GM19238 (cell line): ENCODE data around the gene KREMEN1.

Source experiments
- DNase-seq: peaks from one replicate; pipeline ENCODE4 v3.0.0; 2011; ENCODE audit warnings: low spot score; ENCODE audit not compliant: insufficient read length

Gene KREMEN1

GRCh38 chr22:29184849-29185490 lies 112.1 kb downstream of the KREMEN1 start:
- no peak for DNase-seq

GRCh38 chr22:29186302-29186701 lies 113.5 kb downstream of the KREMEN1 start:
- no peak for DNase-seq

DNA sequence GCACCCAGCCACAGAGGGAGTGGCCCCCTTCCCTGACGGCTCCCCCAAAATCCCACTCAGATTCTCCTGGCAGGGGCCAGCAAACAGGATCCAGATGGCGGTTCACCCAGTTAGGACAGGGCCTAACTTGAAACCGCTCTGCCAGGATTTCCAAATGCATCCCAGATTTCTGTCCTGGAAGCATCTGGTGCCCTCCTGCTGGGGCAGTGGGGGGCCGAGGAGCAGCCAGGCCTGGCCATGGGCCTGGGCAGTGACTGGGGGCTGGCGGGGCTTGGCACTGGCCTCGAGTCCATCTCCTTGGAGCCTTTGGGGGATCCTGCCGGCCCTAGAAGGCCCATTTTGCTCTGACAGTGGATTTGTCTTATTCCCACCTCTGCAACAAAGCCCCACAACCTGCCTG lies 115.0 kb downstream of the KREMEN1 start:
- no peak for DNase-seq

GRCh38 chr22:29190051-29190450 lies 117.2 kb downstream of the KREMEN1 start:
- DNase-seq, result no peak

- no peak for DNase-seq
Measured at GRCh38 chr22:29190918-29191317, 118.1 kb downstream of the KREMEN1 start.

DNA sequence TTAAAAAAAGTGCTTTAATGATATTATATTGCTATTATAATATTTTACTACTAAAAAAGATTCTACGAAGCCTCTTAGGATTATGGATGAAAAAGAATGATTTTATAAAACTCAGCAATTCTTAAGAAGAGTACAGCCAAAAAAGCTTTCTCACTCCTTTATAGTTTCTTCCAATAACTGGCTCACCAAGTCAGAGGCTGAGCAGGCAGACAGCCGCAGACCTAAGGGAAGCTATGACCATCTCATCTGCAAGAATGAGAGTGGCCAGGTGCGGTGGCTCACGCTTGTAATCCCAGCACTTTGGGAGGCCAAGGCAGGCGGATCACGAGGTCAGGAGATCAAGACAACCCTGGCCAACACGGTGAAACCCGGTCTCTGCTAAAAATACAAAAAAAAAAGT lies 120.2 kb downstream of the KREMEN1 start:
- no peak for DNase-seq

GRCh38 chr22:29194184-29194583 lies 121.3 kb downstream of the KREMEN1 start:
- DNase-seq, result no peak

DNA sequence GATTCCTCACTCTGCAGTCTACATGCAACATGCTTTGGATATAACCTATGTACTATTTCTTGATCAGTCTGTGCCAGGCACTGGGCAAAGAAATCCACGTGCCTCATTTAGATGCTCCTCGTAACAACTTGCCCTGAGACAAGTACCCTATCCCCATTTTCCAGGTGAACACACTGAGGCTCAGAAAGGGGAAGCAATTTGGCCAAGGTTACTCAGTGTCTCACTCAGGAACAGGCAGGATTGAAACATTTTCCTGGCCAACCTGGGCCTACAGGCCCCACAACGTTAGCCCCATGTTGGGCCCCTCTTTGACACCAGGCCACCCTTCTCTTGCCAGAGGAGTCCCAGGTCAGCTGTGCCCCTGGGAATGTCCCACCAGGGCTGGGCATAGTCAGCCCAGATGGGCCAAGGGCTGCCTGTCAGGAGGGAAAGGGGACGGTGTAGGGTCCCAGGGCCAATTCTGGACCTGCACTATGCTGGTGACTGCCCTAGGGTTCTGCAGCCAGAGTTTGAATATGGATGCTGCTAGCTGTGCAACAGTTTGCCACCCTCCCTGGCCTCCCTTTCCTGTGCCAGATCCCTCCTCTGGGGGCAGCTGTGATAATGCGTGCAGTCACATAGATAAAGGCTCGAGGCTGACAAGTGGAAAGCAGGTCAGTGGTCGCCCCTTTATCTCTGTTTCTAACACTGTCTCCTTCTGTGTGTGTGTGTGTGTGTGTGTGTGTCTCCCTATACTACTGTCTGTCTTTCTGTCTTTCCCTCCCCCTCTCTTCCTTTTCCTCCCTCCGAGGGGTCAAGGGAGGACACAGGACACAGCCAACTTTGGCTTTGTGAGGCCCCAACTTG lies 122.5 kb downstream of the KREMEN1 start:
- DNase-seq, result no peak

DNA sequence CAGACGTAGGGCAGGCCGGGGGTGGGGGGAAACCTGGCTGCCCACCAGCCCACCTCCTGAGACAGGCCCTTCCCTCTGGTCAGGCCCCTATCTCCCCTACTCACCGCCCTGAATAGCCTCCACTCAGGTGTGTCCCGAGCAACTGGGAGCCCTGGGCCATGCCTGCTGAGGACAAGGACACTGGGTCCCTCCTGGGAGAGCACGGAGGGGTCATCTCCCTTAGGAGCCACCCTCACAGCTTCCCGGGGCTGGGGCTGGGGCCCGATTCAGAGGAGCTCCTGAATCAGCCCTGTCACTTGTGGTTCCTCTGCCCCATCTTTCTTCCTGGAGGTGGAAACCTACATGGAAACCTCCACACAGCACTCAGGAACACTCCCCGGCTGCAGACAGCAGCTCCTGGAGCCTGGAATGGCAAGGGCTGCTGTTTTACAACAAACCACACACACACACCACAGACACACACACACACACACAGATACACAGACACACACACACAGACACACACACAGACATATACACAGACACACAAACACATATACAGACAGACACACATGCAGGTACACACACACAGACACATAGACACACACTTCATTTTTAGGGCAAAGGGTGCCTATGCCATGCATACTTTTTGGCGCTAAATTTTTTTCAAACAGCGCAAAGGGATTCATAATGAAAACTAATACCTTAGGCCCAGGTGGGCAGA lies 123.3 kb downstream of the KREMEN1 start:
- no peak for DNase-seq

GRCh38 chr22:29197096-29197495 lies 124.3 kb downstream of the KREMEN1 start:
- DNase-seq, result no peak

GRCh38 chr22:29198240-29198639 lies 125.4 kb downstream of the KREMEN1 start:
- no peak for DNase-seq

DNA sequence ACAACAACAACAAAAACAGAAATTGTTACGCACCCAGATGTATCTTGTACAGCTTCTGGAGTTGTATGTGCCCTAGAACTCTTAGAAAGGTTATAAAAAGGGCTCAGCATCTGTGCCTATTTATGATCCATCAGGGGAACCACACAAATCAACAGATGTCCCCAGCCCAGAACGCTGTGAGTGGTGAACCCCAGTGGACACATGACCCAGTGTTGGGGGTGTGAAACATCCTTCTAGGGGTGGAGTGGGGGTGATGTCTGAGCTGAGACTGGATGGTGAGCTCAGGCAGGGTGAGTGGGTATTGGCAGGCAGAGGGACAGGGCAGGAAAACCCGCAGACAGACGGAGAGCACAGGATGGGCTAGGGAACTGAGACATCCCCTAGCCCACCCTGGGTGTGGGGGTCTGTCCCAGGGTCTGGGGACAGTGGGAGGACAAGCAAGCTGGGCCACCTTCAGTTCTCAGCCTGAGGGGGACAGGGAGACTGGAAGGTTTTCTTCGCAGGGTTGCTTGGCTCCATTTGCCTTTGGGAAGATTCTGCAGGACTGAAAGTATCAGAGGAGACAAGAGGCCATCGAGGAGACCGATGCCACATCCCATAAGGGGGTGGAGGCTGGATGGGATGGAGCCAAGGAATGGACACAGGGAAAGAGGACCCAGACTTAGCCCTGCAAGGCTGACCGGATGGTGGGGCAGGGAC lies 127.0 kb downstream of the KREMEN1 start:
- no peak for DNase-seq

GRCh38 chr22:29200901-29201300 lies 128.1 kb downstream of the KREMEN1 start:
- DNase-seq, result no peak

GRCh38 chr22:29201782-29202181 lies 128.9 kb downstream of the KREMEN1 start:
- DNase-seq, result no peak

DNA sequence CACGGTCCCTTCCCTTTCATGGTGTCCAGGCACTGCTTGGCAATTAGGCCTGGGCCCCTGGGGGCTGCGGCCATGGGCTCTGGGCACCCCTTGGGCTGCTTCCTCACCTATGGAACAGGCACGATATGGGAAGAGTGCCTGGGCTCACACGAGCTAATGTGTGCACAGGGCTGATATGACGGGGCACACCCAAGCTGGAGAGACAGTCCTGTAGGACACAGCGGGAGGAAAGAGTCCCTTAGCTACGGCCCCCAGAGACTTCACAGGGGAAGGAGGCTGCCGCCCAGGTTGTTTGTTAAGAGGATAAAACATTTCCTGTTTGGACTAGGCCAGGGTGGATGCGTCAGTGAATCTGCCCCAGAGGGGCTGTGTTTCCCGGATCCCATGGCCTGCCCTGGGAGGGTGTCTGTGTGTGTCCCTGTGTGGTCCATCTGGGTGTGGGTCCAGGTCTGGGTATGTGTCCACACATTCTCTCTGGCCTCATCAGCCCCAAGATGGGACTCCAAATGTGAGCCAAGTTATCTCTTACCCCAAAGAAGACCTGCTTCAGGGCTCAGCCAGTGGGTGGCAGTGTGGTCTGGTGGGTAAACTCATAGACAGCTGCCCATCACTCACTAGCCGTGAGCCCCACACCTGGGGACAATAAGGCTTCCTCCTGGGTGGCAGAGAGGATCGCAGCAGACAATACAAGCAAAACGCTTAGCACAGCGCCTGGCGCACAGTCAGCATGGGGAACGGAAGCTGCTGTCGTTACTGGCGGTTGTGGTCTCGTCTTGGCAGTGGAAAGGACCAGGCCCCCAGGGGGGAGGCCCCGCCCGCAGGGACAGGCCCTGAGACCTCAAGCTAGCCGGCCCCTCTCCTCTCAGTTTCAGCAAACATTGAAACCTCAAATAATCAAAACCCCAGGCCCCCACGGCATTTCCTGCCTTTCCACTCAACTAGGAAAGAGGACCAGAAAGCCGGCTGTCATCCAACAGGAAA lies 129.7 kb downstream of the KREMEN1 start:
- DNase-seq, result peak; percentile 92

DNA sequence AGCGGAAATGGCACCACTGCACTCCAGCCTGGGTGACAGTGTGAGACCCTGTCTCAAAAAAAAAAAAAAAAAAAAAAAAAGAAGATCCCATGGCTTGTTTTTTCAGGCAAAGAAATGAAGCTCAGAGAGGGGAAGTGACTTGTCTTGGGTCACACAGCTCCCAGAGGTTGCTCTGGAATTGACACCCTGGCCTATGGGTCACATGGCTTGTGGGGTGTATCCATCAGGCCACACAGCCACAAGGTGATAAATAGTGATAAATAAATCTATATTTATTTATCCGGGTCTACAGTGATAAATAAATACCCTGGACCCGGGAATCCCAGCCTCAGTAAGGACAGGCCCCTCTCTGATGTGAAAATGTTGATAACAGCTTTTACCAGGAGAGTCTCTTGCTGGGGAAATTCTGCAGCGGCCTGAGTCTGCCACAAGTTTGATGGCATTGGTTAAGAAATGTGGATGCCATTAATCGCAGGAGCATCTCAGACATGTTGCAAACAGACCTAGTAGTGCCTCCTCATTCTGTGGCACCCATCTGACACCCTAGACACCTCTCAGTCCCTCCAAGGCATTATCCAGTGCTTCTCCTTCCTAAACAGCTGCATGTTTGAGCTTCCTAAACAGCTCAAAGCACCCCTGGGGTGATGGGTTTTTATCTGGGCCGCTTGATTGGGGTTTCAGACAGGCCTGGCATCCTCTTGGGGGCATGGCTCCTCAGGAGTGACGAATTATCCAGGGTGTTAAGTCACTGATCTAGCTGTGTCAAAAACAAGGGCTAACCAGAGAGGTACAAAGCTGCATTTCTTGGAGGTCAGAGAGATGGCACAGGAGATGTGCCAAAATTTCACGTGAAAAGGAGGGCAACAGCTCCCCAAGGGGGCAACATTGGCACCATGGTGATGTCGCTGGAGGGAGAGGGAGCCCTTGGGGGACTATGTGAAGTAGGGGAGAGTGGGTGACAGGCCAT lies 130.9 kb downstream of the KREMEN1 start:
- no peak for DNase-seq

DNA sequence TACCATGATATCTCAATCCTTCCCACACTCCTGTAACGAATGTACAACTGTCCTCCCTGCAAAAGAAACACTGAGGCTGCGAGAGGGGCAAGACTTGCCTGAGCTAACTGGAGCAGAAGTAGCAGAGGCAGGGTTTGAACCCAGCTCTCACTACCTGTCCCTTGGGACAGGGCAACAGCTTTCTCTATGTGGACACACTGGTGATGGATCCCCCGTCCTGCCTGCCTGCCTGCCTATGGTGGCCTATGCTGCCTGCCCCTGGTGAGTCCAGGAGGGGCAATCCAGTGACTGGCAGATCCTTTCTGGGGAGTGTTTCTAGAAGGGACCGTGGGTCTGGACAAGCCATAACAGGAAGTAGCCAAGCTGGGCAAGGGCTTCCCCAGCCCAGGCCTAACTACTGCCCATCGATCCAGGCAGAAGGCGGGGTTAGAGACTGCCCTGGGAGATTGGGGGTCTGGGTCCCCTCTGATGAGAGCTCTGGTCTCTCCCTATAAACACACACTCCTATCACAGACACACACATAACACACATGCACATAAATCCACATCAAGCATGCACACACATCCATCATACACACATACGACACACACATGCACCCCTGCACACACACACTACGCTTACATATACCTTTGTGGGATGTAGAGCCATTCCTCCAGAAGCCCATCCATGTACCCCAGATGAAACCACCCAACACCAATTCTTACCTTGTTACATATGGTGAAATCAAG lies 131.8 kb downstream of the KREMEN1 start:
- DNase-seq, result no peak

GRCh38 chr22:29205252-29205593 lies 132.4 kb downstream of the KREMEN1 start:
- DNase-seq, result no peak
